HG02981 (cell line): ENCODE data around the gene AKAP6.

Experiments used
- ATAC-seq: cut with Tn5 transposase; IDR thresholded peaks from one replicate; pipeline ENCODE4 v1.9.1; 2021; ENCODE audit warnings: mild to moderate bottlenecking, moderate library complexity; ENCODE audit not compliant: unreplicated experiment

The AKAP6 gene

GRCh38 chr14:32693114-32693513 is 364.0 kb downstream of the AKAP6 start:
- no peak for ATAC-seq

DNA sequence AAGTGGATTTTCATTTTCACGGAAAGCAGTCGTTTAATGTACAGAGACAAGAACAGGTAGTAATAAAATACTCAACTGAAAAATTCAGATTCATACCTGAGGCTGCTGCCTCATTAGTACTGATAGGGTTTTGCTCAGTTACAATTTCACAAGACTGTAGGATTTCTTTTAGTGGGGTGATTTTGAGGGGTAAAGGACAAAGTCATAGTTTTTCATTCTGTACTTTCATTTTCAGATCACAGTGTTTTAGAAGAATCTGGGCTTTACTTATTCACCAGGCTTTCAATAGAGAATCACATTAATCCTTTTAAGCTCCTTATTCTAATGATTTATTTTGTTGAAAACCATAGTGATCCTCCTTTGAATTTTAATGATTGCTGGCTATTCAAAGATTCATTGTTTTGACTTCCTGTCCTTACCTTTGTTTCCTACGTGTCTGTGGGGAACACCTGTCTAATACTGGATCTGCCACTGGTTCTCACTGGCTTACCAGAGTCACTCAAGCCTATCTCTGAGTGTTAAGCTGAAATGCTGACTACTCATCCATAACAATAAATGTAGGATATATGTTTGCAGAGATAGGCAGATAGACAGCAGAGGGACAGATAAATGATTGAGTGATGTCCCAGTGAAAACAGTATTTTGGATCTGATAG is 365.8 kb downstream of the AKAP6 start:
- no peak for ATAC-seq

DNA sequence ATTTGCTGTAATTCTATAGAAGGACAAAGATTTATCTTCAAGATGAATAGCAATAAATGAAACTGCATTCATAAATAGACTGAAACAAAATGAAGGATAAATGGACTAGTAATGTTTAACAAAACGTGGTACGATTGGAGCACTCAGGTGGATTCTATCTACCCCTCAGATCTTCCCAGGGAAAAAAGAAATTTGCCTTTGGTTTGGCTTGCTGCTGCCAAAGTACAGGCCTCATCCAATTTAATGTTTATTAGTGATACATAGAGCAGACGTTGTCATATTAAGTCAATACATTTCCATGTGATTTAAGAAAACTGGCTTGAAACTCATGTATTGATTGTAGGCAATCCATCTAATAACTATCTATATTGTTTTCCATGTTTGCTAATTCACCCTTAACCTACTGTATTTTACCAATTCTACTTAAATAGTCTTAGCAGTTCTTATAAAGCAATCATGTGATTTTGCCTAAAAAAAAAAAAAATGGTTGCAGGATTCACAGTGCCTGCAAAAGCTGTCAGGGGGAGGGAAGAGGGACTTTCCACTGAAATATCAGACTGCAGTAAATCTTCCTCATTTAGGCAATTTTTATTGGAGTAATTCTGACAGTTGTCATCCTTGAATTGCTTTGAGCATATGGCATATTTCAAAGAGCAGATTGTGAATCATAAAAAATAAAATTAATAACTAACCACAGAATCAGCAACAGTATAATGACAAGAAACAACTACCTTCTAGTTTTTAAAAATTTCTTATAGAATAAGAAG is 367.4 kb downstream of the AKAP6 start:
- no peak for ATAC-seq

DNA sequence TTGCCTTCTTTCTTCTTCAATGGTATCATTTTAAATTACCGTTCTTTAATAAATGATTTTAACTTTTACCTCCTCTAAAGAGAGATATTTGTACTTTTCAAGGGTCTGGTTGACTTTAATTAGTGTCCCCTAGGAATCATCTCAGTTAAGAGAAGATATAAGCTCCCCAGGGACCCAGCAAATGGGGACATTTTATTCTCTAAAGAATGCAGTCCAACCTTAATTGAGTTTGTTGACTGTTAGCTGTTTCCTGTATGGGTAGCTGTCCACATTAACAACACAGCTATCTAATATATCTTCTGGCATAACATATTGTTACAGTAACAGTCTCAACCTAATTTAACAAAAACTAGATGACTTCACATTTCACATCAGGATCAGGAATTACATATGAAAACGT is 368.0 kb downstream of the AKAP6 start:
- no peak for ATAC-seq

DNA sequence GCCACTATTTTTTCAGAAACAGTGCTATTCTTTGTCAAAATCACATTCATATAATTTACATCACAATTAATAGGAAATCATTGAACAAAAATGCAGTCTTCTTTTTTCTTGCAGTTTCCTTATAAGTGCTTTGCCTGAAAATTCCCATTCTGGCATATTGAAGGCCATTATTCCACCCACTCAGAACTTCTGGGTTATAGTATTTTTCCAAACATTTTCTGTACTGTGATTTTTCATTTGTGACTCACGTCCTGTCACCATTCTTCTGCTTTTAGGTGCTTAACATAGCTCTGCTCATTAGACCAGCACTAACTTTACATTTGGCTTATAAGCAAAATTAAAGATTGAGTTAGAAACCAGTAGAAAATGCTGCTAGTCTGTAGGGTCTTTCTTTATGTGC is 368.6 kb downstream of the AKAP6 start:
- no peak for ATAC-seq

- ATAC-seq, result no peak
These were observed 369.7 kb downstream of the AKAP6 start for GRCh38 chr14:32698831-32699230.

DNA sequence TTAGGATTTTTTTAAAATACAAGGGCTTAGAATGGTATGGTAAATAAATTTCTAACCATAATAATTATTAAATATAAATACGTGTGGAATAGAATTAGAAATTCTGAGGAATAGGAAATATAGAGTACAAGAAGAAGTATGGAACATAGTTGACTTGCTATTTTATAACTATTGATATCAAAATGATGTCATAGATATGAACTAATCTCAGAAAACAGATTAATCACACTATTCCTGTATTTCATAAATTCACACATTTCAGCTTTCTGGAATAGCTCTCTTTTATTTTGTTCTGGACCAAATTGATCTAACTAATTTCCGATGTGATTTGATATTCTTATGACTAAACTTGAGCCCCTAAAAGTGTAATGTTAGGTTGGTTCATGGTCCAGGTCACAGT is 372.4 kb downstream of the AKAP6 start:
- no peak for ATAC-seq

DNA sequence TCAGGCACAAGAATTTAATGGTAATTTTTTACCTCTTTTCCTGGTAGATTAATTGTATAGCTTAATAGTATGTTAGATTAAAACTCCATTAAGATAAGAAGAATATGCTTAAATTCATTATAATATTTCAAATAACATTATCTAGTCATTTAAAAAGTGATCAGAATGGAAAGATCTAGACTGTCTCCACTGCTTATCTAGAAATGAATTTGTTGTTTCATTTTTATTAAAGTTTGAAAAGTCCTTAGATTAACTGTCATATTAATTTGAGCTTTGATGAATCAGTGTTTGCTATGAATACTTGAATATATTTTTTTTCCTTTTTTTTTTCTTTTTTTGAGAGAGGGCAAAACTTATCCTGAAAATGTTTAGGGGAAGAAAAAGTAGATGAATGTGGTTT is 373.0 kb downstream of the AKAP6 start:
- ATAC-seq, result no peak

DNA sequence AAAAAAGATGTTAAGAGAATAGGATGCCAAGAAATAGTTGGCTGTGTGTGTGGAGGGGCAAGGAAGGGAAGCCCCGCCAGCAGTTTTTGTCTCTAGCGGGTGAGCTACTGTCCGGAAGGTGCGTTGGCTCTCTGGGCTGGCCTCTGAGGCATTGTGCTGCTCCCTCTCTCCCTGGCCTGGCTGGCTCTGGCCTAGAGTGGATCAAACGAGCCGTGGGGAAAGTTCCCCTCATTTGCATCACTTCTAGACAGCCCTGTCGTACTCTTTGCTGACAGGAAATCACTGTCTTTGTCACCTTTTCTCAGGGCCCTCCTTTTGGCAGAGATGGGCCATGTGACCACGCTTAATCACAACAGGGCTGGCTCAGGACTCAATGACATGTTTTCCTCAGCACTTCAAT is 373.5 kb downstream of the AKAP6 start:
- ATAC-seq, result peak; percentile 89

DNA sequence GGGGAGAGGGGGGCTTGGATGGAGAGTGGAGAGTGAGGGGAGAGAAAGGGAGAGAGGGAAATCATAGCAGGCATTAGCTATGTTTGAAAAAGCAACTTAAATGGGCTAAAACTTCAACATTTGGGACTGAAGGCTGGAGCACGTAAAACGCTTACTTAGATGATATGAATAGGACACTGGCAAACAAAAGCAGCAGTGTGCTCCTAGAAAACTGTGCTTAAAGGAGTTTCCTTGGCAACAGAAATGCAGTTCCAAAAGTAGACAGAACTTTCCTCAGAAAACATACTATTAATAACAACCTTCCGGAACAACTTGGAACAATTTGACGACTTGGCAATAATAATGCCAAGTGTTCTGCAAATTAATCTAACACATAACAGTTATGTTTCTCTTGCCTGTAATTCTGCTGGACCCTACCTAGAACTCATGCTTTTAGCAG is 374.1 kb downstream of the AKAP6 start:
- no peak for ATAC-seq

- ATAC-seq, result no peak
These were observed 377.8 kb downstream of the AKAP6 start for GRCh38 chr14:32706721-32707519.

- ATAC-seq, result no peak
These were observed 378.8 kb downstream of the AKAP6 start for GRCh38 chr14:32707742-32708500.

- ATAC-seq, result no peak
These were observed 379.9 kb downstream of the AKAP6 start for GRCh38 chr14:32709027-32709426.

GRCh38 chr14:32710231-32710671 is 381.2 kb downstream of the AKAP6 start:
- ATAC-seq, result no peak

GRCh38 chr14:32710731-32711680 is 381.9 kb downstream of the AKAP6 start:
- ATAC-seq, result no peak

DNA sequence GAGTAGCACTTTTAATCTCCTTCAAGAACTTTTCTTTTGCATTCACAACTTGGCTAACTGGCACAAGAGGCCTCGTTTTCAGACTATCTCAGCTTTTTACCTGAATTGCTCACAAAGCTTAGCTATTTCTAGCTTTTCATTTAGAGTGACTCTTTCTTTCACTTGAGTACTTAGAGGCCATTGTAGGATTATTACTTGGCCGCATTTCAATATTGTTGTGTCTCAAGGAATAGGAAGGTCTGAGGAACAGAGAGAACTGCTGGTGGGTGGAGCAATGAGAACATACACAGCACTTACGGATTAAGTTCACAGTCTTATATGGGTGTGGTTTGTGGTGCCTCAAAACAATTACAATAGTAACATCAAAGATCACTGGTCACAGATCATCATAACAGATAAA is 384.8 kb downstream of the AKAP6 start:
- no peak for ATAC-seq

GRCh38 chr14:32719601-32720000 is 390.5 kb downstream of the AKAP6 start:
- no peak for ATAC-seq

DNA sequence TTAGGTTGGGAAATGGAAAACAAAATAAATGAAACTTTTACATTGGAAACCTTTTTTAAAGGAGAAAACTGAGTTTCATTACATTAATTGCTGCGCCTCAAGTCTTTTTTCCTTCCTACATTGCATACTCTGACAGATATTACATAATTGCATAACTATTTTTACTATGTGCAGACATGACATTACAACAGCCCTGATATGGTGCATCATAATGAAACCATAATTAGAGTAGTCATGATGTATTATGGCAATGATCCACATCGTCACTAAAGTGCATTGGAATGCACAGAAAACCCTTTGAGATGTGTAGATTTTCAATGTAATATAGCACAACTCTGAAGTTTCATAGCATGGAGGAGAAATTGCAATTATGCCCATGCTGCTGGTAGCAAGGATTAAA is 391.8 kb downstream of the AKAP6 start:
- ATAC-seq, result no peak

DNA sequence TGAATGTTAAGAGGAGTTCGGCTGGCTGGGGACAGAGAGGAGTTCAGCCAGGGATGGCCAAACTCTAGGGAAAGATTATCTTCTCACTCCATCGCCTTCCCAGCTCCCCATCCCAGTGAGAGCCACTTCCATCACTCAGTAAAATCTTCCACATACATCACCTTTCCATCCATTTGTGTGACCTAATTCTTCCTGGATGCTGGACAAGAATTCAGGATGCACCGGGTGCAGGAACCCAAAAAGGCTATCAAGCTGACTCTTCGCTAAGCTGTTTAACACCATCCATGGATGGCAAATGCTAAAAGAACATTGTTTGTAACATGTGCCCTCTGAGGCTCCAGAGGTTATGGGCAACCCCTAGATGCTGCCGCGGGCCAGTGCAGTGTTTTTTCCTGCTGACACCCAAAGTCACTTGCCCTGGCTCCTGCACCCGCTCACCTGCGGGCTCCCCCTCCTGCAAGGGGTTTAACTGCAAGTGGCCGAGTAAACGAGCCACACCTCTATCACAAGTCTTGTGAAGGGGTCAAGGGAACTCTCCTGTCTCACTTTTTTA is 393.6 kb downstream of the AKAP6 start:
- ATAC-seq, result no peak
